ENCODE measurements around the gene CWC15.

DNA sequence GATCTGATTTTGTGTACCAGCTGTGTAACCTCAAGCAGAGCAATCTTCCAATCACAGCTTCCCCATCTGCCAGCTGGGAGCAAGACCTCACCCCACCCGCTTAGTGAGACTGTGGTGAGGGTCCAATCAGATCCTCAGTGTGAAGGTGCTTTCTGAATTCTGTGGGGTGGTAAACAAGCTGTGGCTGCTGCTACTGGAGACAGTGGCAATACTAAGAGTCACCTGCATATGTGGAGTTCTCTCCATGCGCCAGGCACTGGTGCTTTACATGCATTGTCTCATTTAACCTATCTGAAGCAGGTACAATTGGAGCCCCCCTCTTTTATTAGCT, 50.4 kb downstream of the CWC15 start:
- TF ChIP-seq, protein P1, sequence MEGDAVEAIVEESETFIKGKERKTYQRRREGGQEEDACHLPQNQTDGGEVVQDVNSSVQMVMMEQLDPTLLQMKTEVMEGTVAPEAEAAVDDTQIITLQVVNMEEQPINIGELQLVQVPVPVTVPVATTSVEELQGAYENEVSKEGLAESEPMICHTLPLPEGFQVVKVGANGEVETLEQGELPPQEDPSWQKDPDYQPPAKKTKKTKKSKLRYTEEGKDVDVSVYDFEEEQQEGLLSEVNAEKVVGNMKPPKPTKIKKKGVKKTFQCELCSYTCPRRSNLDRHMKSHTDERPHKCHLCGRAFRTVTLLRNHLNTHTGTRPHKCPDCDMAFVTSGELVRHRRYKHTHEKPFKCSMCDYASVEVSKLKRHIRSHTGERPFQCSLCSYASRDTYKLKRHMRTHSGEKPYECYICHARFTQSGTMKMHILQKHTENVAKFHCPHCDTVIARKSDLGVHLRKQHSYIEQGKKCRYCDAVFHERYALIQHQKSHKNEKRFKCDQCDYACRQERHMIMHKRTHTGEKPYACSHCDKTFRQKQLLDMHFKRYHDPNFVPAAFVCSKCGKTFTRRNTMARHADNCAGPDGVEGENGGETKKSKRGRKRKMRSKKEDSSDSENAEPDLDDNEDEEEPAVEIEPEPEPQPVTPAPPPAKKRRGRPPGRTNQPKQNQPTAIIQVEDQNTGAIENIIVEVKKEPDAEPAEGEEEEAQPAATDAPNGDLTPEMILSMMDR (IDR thresholded peaks at IDR 0.05; ENCODE audit: insufficient read depth, low read depth, low read length) = no peak
- TF ChIP-seq EZH2 (IDR thresholded peaks at IDR 0.05; ENCODE audit: insufficient read depth, low read length) = no peak

All from astrocyte (in vitro differentiated cells and primary cell).